ENCODE results near the gene SORCS3. TPM values are rescaled to one million over a fixed set of nuclear protein-coding genes. Genes with fewer than 3 reads are reported as not detected.

SORCS3 gene
- total RNA-seq, 1 donor from 2014 or later = not detected

DNA sequence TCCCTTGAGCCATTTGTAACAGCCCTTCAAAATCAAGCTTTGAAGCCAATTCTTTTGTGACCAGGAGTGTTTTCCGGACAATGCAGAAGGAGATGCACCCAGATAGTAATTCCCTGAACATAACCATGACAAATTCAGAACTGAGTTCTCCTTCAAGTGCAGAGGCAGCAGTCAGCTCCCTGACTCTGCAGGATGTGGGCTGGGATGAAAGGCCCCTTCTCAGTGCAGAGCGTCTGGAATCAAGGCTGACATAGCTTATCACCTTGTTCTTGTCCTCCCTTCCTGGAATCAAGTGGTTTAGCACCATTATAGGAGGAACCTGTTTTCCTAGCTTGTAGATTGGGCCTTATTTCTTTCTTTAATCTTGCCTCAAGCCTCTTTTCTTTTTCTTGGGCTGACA lies 143.4 kb downstream of the SORCS3 start:
- Histone ChIP-seq H3K4me1 (no peaks in the 10 kb centered on the region), H3K27ac (no peak overlapping the region), H3K9me3 (no peaks in the 10 kb centered on the region), H3K36me3 (no peaks in the 10 kb centered on the region), H3K27me3 (ENCODE audit: low read depth) (no peaks in the 10 kb centered on the region), H3K4me3 (no peak overlapping the region)
- DNase-seq (no peak), ATAC-seq (no peak)
- TF ChIP-seq, protein P1, sequence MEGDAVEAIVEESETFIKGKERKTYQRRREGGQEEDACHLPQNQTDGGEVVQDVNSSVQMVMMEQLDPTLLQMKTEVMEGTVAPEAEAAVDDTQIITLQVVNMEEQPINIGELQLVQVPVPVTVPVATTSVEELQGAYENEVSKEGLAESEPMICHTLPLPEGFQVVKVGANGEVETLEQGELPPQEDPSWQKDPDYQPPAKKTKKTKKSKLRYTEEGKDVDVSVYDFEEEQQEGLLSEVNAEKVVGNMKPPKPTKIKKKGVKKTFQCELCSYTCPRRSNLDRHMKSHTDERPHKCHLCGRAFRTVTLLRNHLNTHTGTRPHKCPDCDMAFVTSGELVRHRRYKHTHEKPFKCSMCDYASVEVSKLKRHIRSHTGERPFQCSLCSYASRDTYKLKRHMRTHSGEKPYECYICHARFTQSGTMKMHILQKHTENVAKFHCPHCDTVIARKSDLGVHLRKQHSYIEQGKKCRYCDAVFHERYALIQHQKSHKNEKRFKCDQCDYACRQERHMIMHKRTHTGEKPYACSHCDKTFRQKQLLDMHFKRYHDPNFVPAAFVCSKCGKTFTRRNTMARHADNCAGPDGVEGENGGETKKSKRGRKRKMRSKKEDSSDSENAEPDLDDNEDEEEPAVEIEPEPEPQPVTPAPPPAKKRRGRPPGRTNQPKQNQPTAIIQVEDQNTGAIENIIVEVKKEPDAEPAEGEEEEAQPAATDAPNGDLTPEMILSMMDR (IDR thresholded peaks at IDR 0.05) = no peak
- intact Hi-C loops (cut with DNase I) = no loop called here

DNA sequence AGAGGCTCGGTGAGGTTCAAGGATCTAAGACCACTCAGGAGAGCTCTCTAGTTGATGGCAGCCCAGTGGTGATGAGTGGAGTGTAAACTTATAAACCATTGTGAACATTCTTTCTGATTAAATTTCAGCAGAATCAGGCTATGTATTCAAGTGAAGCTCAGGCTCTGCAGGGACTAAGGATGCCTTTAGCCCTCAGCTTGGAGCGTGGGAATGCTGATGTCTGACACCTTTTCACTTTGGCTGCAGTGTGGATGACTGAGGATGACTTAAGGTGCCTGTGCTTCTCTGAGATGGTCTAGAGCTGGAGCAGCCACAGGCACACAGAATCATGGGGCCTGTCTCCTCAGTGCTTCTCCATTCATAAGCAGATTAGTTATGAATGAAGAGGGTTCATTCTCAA lies 150.4 kb downstream of the SORCS3 start:
- Histone ChIP-seq H3K4me3 (no peak overlapping the region), H3K36me3 (no peaks in the 10 kb centered on the region), H3K9me3 (no peaks in the 10 kb centered on the region), H3K4me1 (no peaks in the 10 kb centered on the region), H3K27ac (no peak overlapping the region), H3K27me3 (ENCODE audit: low read depth) (no peaks in the 10 kb centered on the region)
- TF ChIP-seq, protein P1 (IDR thresholded peaks at IDR 0.05) = no peak
- DNase-seq (no peak), ATAC-seq (no peak)
- intact Hi-C loops (cut with DNase I) = no loop called here

DNA sequence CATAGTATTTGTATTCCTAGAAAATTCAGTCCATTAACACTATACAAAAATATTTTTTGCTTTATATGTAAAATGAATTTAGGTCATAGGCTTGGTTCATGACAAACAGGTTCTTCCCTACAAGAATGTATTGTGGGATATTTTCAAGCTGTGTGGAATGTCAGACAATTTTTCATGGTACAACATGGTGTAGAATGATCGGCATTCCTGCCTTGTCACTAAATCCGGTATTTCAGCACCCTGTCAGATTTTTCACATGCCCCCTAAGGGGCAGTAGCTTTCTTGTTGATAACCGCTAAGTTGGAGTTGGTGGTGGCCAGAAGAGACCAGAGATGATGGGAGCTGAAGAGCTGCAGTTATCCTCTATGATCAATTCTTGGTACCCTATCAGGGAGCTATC lies 154.3 kb downstream of the SORCS3 start:
- intact Hi-C loops (cut with DNase I) = no loop called here
- no peak for ATAC-seq

DNA sequence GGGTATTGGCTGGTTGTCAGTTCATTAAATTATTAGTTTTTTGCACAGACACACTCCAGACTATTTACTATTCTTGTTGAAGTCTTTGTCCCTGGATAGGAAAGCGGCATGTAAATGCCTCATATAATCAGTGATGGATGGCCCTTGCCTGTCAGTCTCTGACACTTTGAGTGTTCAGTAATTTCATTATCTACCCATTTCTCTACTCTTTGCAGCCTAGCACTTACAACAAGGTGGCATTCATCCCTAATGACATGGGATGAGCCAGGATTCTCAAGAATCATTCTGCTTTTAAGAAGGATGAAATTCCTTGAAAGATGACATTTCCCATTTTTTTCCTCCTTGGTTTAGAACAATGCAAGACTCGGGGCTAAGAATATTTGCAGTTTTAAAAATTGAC lies 155.7 kb downstream of the SORCS3 start:
- ATAC-seq (no peak), DNase-seq (no peak)
- Histone ChIP-seq H3K9me3 (no peaks in the 10 kb centered on the region), H3K4me3 (no peak overlapping the region), H3K27ac (no peak overlapping the region), H3K4me1 (no peaks in the 10 kb centered on the region), H3K27me3 (ENCODE audit: low read depth) (no peaks in the 10 kb centered on the region), H3K36me3 (no peaks in the 10 kb centered on the region)
- TF ChIP-seq, protein P1 (IDR thresholded peaks at IDR 0.05) = no peak
- intact Hi-C loops (cut with DNase I) = no loop called here

More for the DNA sequence above, 154.3 kb downstream of the SORCS3 start:
- H3K4me1 ChIP-seq = no peaks in the 10 kb centered on the region
- TF ChIP-seq, protein P1 (IDR thresholded peaks at IDR 0.05) = no peak
- no peak for DNase-seq
- H3K36me3 ChIP-seq = no peaks in the 10 kb centered on the region
- no peak overlapping the region for H3K4me3 ChIP-seq
- no peaks in the 10 kb centered on the region for H3K27me3 ChIP-seq (ENCODE audit: low read depth)
- H3K9me3 ChIP-seq = no peaks in the 10 kb centered on the region
- no peak overlapping the region for H3K27ac ChIP-seq

DNA sequence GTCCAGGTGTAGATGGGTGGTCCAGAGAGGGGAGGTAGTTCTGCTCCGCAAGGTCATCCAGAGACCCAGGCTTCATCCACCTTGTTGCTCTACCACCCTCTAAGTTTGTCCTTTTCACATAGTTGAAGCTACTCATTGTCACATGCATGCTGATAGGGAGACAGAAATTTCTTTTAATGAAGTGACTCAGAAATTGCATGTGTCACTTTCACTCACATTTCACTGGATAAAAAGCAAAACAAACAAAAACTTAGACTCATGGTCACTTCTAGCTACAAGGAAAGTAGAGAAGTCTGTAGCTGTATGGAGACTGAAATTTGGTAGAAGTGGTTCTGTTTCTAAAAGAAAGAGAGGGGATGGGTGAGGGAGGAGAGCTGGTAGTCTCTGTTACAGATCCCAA lies 161.9 kb downstream of the SORCS3 start:
- TF ChIP-seq, protein P1 (IDR thresholded peaks at IDR 0.05) = no peak
- no peaks in the 10 kb centered on the region for H3K4me1 ChIP-seq
- H3K36me3 ChIP-seq = no peaks in the 10 kb centered on the region
- H3K27ac ChIP-seq = no peak overlapping the region
- H3K4me3 ChIP-seq = no peak overlapping the region
- no peaks in the 10 kb centered on the region for H3K27me3 ChIP-seq (ENCODE audit: low read depth)
- H3K9me3 ChIP-seq = no peaks in the 10 kb centered on the region
- intact Hi-C loops (cut with DNase I) = no loop called here
- no peak for DNase-seq
- ATAC-seq = no peak

DNA sequence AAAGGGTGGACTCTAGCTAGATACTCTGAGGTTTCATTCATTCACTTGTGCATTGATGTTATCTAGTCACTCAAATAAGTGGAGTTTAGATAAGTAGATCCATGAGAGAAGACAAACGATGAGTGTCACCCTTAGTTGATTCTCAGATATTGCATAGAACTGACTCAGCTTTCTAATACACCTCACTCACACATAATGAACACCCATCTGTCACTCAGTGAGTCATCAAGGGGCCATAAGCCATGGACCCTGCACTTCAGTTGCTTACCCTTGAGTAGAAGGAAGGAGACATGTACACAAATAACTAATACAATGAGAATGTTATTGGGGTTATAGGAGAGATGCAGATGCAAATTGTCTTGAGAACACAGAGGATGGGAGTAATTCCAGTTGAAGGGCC lies 163.8 kb downstream of the SORCS3 start:
- no peak for ATAC-seq

More for the DNA sequence above, 163.8 kb downstream of the SORCS3 start:
- no peak for DNase-seq
- no peaks in the 10 kb centered on the region for H3K4me1 ChIP-seq
- no peak overlapping the region for H3K27ac ChIP-seq
- TF ChIP-seq, protein P1 (IDR thresholded peaks at IDR 0.05) = no peak
- H3K36me3 ChIP-seq = no peaks in the 10 kb centered on the region
- no peak overlapping the region for H3K4me3 ChIP-seq
- H3K9me3 ChIP-seq = no peaks in the 10 kb centered on the region
- no peaks in the 10 kb centered on the region for H3K27me3 ChIP-seq (ENCODE audit: low read depth)
- intact Hi-C loops (cut with DNase I) = no loop called here

Data from lower lobe of right lung (tissue), 2 donors.